ENCODE data around the gene GJC1. TPM values are rescaled to one million over a fixed set of nuclear protein-coding genes. Genes with fewer than 3 reads are reported as not detected.

Gene GJC1
- total and polyA plus RNA-seq, 3 donors from 2014 or later: 16.9 to 21.0 (median 19.3) TPM

DNA sequence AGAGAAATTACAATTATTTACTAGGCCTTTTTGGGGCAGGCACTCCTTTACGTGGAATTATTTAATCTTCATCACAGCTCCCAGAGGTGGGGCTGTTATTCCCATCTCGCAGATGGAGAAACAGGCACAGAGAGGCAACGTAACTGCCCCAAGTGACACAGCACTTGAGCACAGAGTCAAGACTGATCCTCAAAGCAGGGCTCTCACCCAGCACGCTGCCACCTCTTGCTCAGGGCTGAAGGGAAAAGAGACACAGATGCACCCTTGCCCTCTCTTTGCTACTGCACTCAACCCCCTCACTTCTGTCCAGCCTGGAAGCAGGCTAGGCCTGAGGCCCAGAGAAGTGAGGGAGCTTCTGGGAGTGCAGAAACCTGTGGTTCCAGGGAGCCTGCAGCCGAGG is 66.9 kb downstream of the GJC1 start:
- no peak overlapping the region for H3K4me3 ChIP-seq
- TF ChIP-seq, protein P1, sequence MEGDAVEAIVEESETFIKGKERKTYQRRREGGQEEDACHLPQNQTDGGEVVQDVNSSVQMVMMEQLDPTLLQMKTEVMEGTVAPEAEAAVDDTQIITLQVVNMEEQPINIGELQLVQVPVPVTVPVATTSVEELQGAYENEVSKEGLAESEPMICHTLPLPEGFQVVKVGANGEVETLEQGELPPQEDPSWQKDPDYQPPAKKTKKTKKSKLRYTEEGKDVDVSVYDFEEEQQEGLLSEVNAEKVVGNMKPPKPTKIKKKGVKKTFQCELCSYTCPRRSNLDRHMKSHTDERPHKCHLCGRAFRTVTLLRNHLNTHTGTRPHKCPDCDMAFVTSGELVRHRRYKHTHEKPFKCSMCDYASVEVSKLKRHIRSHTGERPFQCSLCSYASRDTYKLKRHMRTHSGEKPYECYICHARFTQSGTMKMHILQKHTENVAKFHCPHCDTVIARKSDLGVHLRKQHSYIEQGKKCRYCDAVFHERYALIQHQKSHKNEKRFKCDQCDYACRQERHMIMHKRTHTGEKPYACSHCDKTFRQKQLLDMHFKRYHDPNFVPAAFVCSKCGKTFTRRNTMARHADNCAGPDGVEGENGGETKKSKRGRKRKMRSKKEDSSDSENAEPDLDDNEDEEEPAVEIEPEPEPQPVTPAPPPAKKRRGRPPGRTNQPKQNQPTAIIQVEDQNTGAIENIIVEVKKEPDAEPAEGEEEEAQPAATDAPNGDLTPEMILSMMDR (IDR thresholded peaks at IDR 0.05): no peak
- TF ChIP-seq POLR2A (IDR thresholded peaks at IDR 0.05): no peak
- no peaks in the 10 kb centered on the region for H3K9me3 ChIP-seq
- H3K27ac ChIP-seq: no peak overlapping the region
- 85 to 94% methylated on average over 5 of the region's 5 CpGs for WGBS, 2 donors
- DNase-seq: no peak
- peaks cover 9% of the 10 kb centered on the region for H3K4me1 ChIP-seq
- no peaks in the 10 kb centered on the region for H3K27me3 ChIP-seq
- H3K36me3 ChIP-seq (ENCODE audit: low read depth, missing control alignments): no peaks in the 10 kb centered on the region
- intact Hi-C loops (cut with DNase I; ENCODE audit: low total_unique reads): no loop called here

DNA sequence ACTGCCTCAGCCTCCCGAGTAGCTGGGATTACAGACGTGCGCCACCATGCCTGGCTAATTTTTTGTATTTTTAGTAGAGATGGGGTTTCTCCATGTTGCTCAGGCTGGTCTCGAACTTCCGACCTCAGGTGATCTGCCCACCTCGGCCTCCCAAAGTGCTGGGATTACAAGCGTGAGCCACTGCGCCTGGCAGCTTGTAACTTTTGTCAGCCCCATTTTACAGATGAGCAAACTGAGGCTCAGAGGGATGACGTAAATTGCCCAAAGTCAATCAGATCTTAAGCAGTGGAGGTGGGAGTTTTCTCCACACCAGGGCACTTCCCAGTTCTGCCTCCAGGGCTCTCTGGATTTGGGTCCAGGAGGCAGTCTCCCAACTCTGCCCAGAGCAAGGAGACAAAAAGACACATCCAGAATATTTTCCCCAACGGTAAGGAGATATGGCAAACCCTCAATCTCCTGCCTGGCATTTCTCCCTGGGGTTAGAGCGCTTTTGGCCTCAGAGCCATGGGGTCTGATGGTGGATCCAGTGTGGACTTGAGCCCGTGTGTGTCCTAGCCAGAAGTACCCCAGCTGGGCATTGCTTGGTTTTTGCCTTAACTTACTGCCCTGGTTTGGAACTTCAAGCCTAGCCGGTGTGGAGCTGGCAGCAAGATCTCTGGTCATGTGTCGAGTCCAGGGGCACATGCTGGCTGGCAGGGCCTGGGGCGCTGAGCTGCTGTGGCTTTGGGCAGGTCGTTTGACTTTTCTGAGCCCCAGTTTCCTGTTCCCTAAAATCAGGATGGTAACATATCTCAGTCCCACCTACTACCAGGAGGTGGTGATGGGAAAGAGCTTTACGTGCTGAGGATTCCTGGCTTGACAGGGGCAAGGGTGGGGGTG is 67.9 kb downstream of the GJC1 start:
- H3K27me3 ChIP-seq: no peaks in the 10 kb centered on the region
- TF ChIP-seq, protein P1 (IDR thresholded peaks at IDR 0.05): no peak
- no peak for TF ChIP-seq POLR2A (IDR thresholded peaks at IDR 0.05)

DNA sequence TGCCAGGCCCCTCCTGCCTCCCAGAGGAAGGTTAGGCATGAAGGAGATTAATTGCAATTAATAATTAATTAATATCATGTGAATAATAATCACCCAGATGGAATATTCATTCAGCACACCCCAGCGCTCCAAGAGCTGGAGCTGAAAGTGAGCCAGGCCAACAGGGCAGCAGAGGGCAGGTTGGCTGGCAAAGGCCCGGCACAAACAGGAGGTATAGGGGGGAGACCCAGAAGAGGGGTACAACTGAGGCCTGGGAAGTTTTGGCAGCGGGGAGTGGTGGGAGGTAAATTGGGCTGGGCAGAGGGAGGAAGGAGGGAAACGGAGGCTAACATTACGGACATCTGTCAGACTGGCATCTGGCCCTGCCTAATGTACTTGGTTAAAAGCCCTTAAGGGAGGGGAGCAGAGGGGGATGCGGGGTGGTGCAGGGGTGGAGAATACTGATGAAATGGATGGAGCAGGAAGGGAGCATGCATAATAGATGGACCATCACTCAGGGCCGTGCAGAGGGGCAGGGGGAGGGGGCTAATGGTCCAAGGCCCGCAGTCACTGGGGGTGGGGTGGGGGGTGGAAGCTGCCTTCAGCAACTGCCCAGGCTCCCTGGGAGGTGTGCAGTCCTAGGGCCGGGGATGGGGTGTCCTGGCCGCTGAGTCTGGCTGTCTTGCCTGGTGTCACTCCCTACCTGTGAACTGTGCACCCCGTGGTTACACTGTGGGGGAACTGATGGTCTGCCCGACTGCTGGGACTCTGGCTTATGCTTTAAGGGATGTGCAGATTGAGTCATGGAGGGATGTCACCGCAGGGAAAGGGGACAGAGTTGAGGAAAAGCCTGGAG is 69.4 kb downstream of the GJC1 start:
- H3K9me3 ChIP-seq: no peaks in the 10 kb centered on the region
- intact Hi-C loops (cut with DNase I; ENCODE audit: low total_unique reads): no loop called here

More for the DNA sequence above, 67.9 kb downstream of the GJC1 start:
- Histone ChIP-seq H3K27ac (no peak overlapping the region), H3K4me1 (peaks cover 9% of the 10 kb centered on the region), H3K36me3 (ENCODE audit: low read depth, missing control alignments) (no peaks in the 10 kb centered on the region), H3K9me3 (no peaks in the 10 kb centered on the region), H3K4me3 (no peak overlapping the region)
- WGBS, 2 donors: 78 to 81% methylated on average over 17 of the region's 17 CpGs
- no peak for DNase-seq
- intact Hi-C loops (cut with DNase I; ENCODE audit: low total_unique reads): no loop called here

DNA sequence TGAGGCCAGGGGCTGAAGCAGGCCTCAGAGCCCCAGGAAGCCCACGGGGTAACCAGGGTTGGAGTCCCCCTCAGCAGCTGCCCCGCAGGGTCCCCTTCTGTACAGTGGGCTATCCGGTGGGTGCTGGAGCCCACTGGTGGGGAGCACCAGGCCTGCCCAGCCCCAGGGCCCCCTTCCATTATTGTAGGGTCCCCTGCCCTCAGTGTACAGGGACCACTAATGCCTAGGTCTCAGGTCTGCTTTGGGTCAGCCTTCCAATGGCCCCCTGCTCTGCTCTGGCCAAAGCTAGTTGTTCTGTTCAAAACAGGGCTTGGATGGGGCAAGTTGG is 70.2 kb downstream of the GJC1 start:
- Histone ChIP-seq H3K4me1 (peaks cover 9% of the 10 kb centered on the region), H3K27me3 (no peaks in the 10 kb centered on the region), H3K4me3 (no peak overlapping the region), H3K27ac (no peak overlapping the region), H3K36me3 (ENCODE audit: low read depth, missing control alignments) (no peaks in the 10 kb centered on the region), H3K9me3 (no peaks in the 10 kb centered on the region)
- no peak for TF ChIP-seq POLR2A (IDR thresholded peaks at IDR 0.05)
- TF ChIP-seq, protein P1 (IDR thresholded peaks at IDR 0.05): no peak
- DNase-seq: no peak
- WGBS, 2 donors: 56% methylated on average over 3 of the region's 3 CpGs; no CpG with 5 or more reads in 1 of the 2 donors
- intact Hi-C loops (cut with DNase I; ENCODE audit: low total_unique reads): no loop called here

More for the DNA sequence above, 69.4 kb downstream of the GJC1 start:
- Histone ChIP-seq H3K4me3 (no peak overlapping the region), H3K27me3 (no peaks in the 10 kb centered on the region), H3K27ac (no peak overlapping the region), H3K4me1 (peaks cover 9% of the 10 kb centered on the region), H3K36me3 (ENCODE audit: low read depth, missing control alignments) (no peaks in the 10 kb centered on the region)
- no peak for DNase-seq
- 84 to 92% methylated on average over 13 of the region's 13 CpGs for WGBS, 2 donors
- no peak for TF ChIP-seq POLR2A (IDR thresholded peaks at IDR 0.05)
- TF ChIP-seq, protein P1 (IDR thresholded peaks at IDR 0.05): no peak

Data from testis (tissue), 3 donors.